ENCODE measurements around the gene SAT1.

DNA sequence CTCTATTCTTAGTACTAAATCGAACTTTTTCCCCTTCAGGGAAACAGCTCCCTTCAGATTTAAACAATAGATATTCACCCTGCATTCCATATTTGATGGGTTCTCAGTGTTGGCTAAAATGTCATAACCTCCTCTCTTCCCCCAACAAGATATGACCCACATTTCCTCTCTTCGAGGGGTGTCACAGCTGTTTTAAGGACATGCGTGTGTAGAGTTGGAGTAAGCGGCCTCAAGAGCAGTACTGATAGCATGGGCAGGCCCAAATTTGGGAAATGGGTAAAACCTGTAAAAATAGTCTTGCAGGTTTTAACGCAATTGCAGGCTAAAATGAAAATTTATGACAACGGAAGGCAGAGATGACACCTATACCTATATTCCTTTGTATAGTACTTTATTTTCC lies 28.7 kb downstream of the SAT1 start:
- TF ChIP-seq POLR2AphosphoS5 (IDR thresholded peaks at IDR 0.05) (no peak), CTCF (IDR thresholded peaks at IDR 0.05) (no peak)

Measured in transverse colon (tissue), 4 donors.